ENCODE measurements around the gene CD63. TPM values are rescaled to one million over a fixed set of nuclear protein-coding genes. Genes with fewer than 3 reads are reported as not detected.
A peak's percentile ranks its signal among the peaks of the same experiment; 100 is the strongest.

The CD63 gene
- total and polyA plus RNA-seq, 5 donors from 2014 or later = 46.4 to 205 (median 167) TPM

- H3K36me3 Mint-ChIP-seq = no peaks in the 10 kb centered on the region
- peak overlapping the region; percentile 79 for H3K27ac ChIP-seq (ENCODE audit: insufficient read depth, low read length, poor library complexity, severe bottlenecking)
- peak overlapping the region; percentile 85 to 94 (median 92) for H3K4me3 Mint-ChIP-seq
- peaks cover 6 to 41% (median 25%) of the 10 kb centered on the region in 4 donors for H3K4me1 Mint-ChIP-seq
- H3K4me3 ChIP-seq (ENCODE audit: low read depth, low read length) = peak overlapping the region; percentile 73
- H3K4me1 ChIP-seq (ENCODE audit: control insufficient read depth, insufficient read depth, low read length, poor library complexity, severe bottlenecking) = peaks cover 36% of the 10 kb centered on the region
- H3K27ac Mint-ChIP-seq = peak overlapping the region; percentile 92 to 96 (median 95)
- ATAC-seq (ENCODE audit: low read depth in 2 of 2) (peak; percentile 26 to 35), DNase-seq (peak in 1 of 3 donors; percentile 57)
- H3K27me3 ChIP-seq (ENCODE audit: control insufficient read depth, insufficient read depth, low read length) = no peaks in the 10 kb centered on the region
- no peaks in the 10 kb centered on the region for H3K9me3 ChIP-seq (ENCODE audit: control insufficient read depth in 2 of 2, low read length in 2 of 2)
- no peaks in the 10 kb centered on the region for H3K36me3 ChIP-seq (ENCODE audit: control insufficient read depth, insufficient read depth, low read length)
- H3K9me3 Mint-ChIP-seq = peaks cover 0 to 2% (median 0%) of the 10 kb centered on the region in 7 donors
- H3K27me3 Mint-ChIP-seq = no peaks in the 10 kb centered on the region
Measured at GRCh38 chr12:55729819-55730818, 1.3 kb upstream of the CD63 start.

GRCh38 chr12:55728186-55728938 is 447 bp downstream of the CD63 start:
- Mint-ChIP-seq H3K36me3 (peaks cover 4% of the 10 kb centered on the region), H3K9me3 (peaks cover 0 to 2% (median 0%) of the 10 kb centered on the region in 7 donors), H3K4me1 (peaks cover 6 to 48% (median 32%) of the 10 kb centered on the region in 4 donors), H3K4me3 (peak overlapping the region; percentile 28 to 88 (median 79)), H3K27me3 (no peaks in the 10 kb centered on the region), H3K27ac (peak overlapping the region in 2 of 3 donors; percentile 62 to 93)
- H3K36me3 ChIP-seq (ENCODE audit: control insufficient read depth, insufficient read depth, low read length) = peaks cover 2% of the 10 kb centered on the region
- ATAC-seq (ENCODE audit: low read depth in 2 of 2) (no peak), DNase-seq (no peak)
- H3K4me1 ChIP-seq (ENCODE audit: control insufficient read depth, insufficient read depth, low read length, poor library complexity, severe bottlenecking) = peaks cover 42% of the 10 kb centered on the region
- peak overlapping the region; percentile 79 for H3K27ac ChIP-seq (ENCODE audit: insufficient read depth, low read length, poor library complexity, severe bottlenecking)
- H3K27me3 ChIP-seq (ENCODE audit: control insufficient read depth, insufficient read depth, low read length) = no peaks in the 10 kb centered on the region
- peak overlapping the region; percentile 62 for H3K4me3 ChIP-seq (ENCODE audit: low read depth, low read length)
- no peaks in the 10 kb centered on the region for H3K9me3 ChIP-seq (ENCODE audit: control insufficient read depth in 2 of 2, low read length in 2 of 2)

GRCh38 chr12:55727643-55728185 is 1.1 kb downstream of the CD63 start:
- no peaks in the 10 kb centered on the region for H3K27me3 ChIP-seq (ENCODE audit: control insufficient read depth, insufficient read depth, low read length)
- H3K27ac ChIP-seq (ENCODE audit: insufficient read depth, low read length, poor library complexity, severe bottlenecking) = peak overlapping the region; percentile 79
- peaks cover 4% of the 10 kb centered on the region for H3K36me3 ChIP-seq (ENCODE audit: control insufficient read depth, insufficient read depth, low read length)
- H3K9me3 Mint-ChIP-seq = peaks cover 0 to 2% (median 0%) of the 10 kb centered on the region in 7 donors
- peaks cover 6 to 48% (median 32%) of the 10 kb centered on the region in 4 donors for H3K4me1 Mint-ChIP-seq
- peaks cover 42% of the 10 kb centered on the region for H3K4me1 ChIP-seq (ENCODE audit: control insufficient read depth, insufficient read depth, low read length, poor library complexity, severe bottlenecking)
- peak overlapping the region; percentile 77 to 92 (median 84) for H3K4me3 Mint-ChIP-seq
- no peaks in the 10 kb centered on the region for H3K27me3 Mint-ChIP-seq
- no peak for DNase-seq
- peak overlapping the region; percentile 62 for H3K4me3 ChIP-seq (ENCODE audit: low read depth, low read length)
- H3K9me3 ChIP-seq (ENCODE audit: control insufficient read depth in 2 of 2, low read length in 2 of 2) = no peaks in the 10 kb centered on the region
- H3K27ac Mint-ChIP-seq = peak overlapping the region; percentile 89 to 93 (median 90)
- peaks cover 4% of the 10 kb centered on the region for H3K36me3 Mint-ChIP-seq
- no peak for ATAC-seq (ENCODE audit: low read depth in 2 of 2)

DNA sequence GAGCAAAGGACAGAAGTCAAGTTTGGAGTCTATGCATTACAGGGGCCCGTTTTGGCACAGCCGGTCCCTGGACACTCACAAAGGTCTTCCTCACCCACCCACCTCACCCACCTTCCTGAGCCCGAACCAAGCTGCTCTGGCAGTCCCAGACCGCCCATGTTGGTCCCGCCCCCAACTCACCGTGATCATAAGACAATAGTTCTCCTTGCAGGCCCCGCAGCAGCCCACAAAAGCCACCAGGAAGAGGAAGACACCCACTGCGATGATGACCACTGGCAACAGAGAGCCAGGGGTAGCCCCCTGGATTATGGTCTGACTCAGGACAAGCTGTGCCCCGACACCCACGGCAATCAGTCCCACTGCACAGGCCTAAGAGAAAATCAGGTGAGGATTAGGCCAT is 1.8 kb downstream of the CD63 start:
- H3K27ac Mint-ChIP-seq = peak overlapping the region; percentile 89 to 93 (median 90)

GRCh38 chr12:55725556-55725955 is 3.3 kb downstream of the CD63 start:
- Mint-ChIP-seq H3K9me3 (peaks cover 0 to 2% (median 0%) of the 10 kb centered on the region in 7 donors), H3K36me3 (peaks cover 4% of the 10 kb centered on the region), H3K4me1 (peaks cover 6 to 44% (median 29%) of the 10 kb centered on the region in 4 donors), H3K4me3 (peak overlapping the region in 3 of 4 donors; percentile 62 to 77 (median 75)), H3K27me3 (no peaks in the 10 kb centered on the region), H3K27ac (peak overlapping the region in 2 of 3 donors; percentile 9 to 15)
- no peak for ATAC-seq (ENCODE audit: low read depth in 2 of 2)
- DNase-seq = no peak
- Histone ChIP-seq H3K27ac (ENCODE audit: insufficient read depth, low read length, poor library complexity, severe bottlenecking) (no peak overlapping the region), H3K4me1 (ENCODE audit: control insufficient read depth, insufficient read depth, low read length, poor library complexity, severe bottlenecking) (peaks cover 39% of the 10 kb centered on the region), H3K27me3 (ENCODE audit: control insufficient read depth, insufficient read depth, low read length) (no peaks in the 10 kb centered on the region), H3K36me3 (ENCODE audit: control insufficient read depth, insufficient read depth, low read length) (peaks cover 8% of the 10 kb centered on the region), H3K4me3 (ENCODE audit: low read depth, low read length) (no peak overlapping the region), H3K9me3 (ENCODE audit: control insufficient read depth in 2 of 2, low read length in 2 of 2) (no peaks in the 10 kb centered on the region)

More for the DNA sequence above, 1.8 kb downstream of the CD63 start:
- Mint-ChIP-seq H3K4me3 (peak overlapping the region; percentile 77 to 92 (median 84)), H3K27me3 (no peaks in the 10 kb centered on the region), H3K9me3 (peaks cover 0 to 2% (median 0%) of the 10 kb centered on the region in 7 donors), H3K36me3 (peaks cover 4% of the 10 kb centered on the region), H3K4me1 (peaks cover 6 to 48% (median 32%) of the 10 kb centered on the region in 4 donors)
- H3K9me3 ChIP-seq (ENCODE audit: control insufficient read depth in 2 of 2, low read length in 2 of 2) = no peaks in the 10 kb centered on the region
- ATAC-seq (ENCODE audit: low read depth in 2 of 2) (no peak), DNase-seq (no peak)
- H3K4me3 ChIP-seq (ENCODE audit: low read depth, low read length) = no peak overlapping the region
- no peaks in the 10 kb centered on the region for H3K27me3 ChIP-seq (ENCODE audit: control insufficient read depth, insufficient read depth, low read length)
- H3K36me3 ChIP-seq (ENCODE audit: control insufficient read depth, insufficient read depth, low read length) = peaks cover 4% of the 10 kb centered on the region
- no peak overlapping the region for H3K27ac ChIP-seq (ENCODE audit: insufficient read depth, low read length, poor library complexity, severe bottlenecking)
- H3K4me1 ChIP-seq (ENCODE audit: control insufficient read depth, insufficient read depth, low read length, poor library complexity, severe bottlenecking) = peaks cover 42% of the 10 kb centered on the region

DNA sequence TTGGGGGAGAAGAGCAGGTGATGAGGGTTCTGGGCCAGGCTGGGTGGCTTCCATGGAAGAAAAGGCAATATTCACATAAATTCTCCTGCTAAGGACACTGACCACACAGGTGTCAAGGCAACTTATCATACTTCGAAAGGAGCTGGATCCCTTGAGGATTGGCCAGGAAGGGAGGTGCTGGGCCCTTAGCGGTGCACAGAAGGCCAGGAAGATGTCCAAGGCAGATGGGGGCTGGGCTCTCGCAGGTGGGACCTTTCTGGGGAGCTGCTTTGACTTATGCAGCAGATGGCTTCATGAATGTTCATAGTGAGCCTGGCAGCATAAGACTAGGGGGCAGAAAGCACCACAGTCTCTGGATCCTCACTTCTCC is 3.9 kb downstream of the CD63 start:
- H3K4me1 Mint-ChIP-seq = peaks cover 3 to 38% (median 22%) of the 10 kb centered on the region in 4 donors
- H3K4me3 Mint-ChIP-seq = peak overlapping the region in 2 of 4 donors; percentile 16 to 75
- DNase-seq (no peak), ATAC-seq (ENCODE audit: low read depth in 2 of 2) (no peak)
- H3K27me3 ChIP-seq (ENCODE audit: control insufficient read depth, insufficient read depth, low read length) = no peaks in the 10 kb centered on the region
- H3K4me3 ChIP-seq (ENCODE audit: low read depth, low read length) = no peak overlapping the region
- H3K27me3 Mint-ChIP-seq = no peaks in the 10 kb centered on the region
- H3K27ac Mint-ChIP-seq = peak overlapping the region in 2 of 3 donors; percentile 37 to 63
- peaks cover 4% of the 10 kb centered on the region for H3K36me3 Mint-ChIP-seq
- peaks cover 33% of the 10 kb centered on the region for H3K4me1 ChIP-seq (ENCODE audit: control insufficient read depth, insufficient read depth, low read length, poor library complexity, severe bottlenecking)
- no peaks in the 10 kb centered on the region for H3K9me3 ChIP-seq (ENCODE audit: control insufficient read depth in 2 of 2, low read length in 2 of 2)
- no peak overlapping the region for H3K27ac ChIP-seq (ENCODE audit: insufficient read depth, low read length, poor library complexity, severe bottlenecking)
- H3K36me3 ChIP-seq (ENCODE audit: control insufficient read depth, insufficient read depth, low read length) = peaks cover 11% of the 10 kb centered on the region
- peaks cover 0 to 2% (median 0%) of the 10 kb centered on the region in 7 donors for H3K9me3 Mint-ChIP-seq

Measured in CD4-positive, CD25-positive, alpha-beta regulatory T cell (primary cell).